ENCODE results near the gene GZMM. TPM values are rescaled to one million over a fixed set of nuclear protein-coding genes. Genes with fewer than 3 reads are reported as not detected.

GZMM gene
- total and polyA plus RNA-seq, 4 experiments from 2014 or later = 25.5 to 122 (median 55.4) TPM

DNA sequence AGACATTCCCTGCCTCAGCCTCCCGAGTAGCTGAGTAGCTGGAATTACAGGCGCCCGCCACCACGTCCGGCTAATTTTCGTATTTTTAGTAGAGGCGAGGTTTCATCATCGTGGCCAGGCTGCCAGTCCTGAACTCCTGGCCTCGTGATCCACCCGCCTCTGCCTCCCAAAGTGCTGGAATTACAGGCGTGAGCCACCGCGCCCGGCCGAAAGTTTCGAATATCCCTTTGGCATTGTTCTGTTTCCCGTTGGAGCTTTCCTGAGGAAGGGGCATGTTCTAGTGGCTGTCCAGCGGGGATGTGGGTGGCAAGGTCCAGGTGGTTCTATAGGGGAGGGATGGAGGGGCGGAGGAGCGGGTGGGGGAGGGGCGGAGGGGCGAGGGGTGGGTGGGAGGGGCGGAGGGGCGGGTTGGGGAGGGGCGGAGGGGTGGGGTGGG is 26.4 kb downstream of the GZMM start:
- Mint-ChIP-seq H3K4me3 (peak overlapping the region in 3 of 8 donors; percentile 29 to 81 (median 74)), H3K27me3 (no peaks in the 10 kb centered on the region), H3K27ac (peak overlapping the region in 5 of 7 donors; percentile 90 to 98 (median 96)), H3K4me1 (peaks cover 16 to 44% (median 29%) of the 10 kb centered on the region in 4 donors), H3K9me3 (peaks cover 0 to 2% (median 0%) of the 10 kb centered on the region in 8 donors), H3K36me3 (peaks cover 0 to 8% of the 10 kb centered on the region in 2 donors)
- Histone ChIP-seq H3K36me3 (ENCODE audit: insufficient read depth, low read length) (no peaks in the 10 kb centered on the region), H3K27me3 (ENCODE audit: insufficient read depth, low read length) (no peaks in the 10 kb centered on the region), H3K4me1 (ENCODE audit: insufficient read depth, low read length) (peaks cover 32% of the 10 kb centered on the region), H3K4me3 (ENCODE audit: low read length in 2 of 2) (no peak overlapping the region), H3K27ac (ENCODE audit: low read depth, low read length) (no peak overlapping the region), H3K9me3 (ENCODE audit: control insufficient read depth in 1 of 2, low read length in 2 of 2) (no peaks in the 10 kb centered on the region)
- ChIA-PET POLR2A (ENCODE audit: partially characterized antibody) (interaction anchor here (1.1 to 3.5 kb wide), 3 partner anchors 38 to 64 kb away, joined by 4 to 22 read pairs (median 13); partner anchors contain the start of genes CDC34 and TPGS1), CTCF (ENCODE audit: partially characterized antibody) (no interaction called here)
- intact Hi-C loops (cut with micrococcal nuclease) = no loop called here
- DNase-seq = peak in 2 of 5 donors; percentile 24 to 59

DNA sequence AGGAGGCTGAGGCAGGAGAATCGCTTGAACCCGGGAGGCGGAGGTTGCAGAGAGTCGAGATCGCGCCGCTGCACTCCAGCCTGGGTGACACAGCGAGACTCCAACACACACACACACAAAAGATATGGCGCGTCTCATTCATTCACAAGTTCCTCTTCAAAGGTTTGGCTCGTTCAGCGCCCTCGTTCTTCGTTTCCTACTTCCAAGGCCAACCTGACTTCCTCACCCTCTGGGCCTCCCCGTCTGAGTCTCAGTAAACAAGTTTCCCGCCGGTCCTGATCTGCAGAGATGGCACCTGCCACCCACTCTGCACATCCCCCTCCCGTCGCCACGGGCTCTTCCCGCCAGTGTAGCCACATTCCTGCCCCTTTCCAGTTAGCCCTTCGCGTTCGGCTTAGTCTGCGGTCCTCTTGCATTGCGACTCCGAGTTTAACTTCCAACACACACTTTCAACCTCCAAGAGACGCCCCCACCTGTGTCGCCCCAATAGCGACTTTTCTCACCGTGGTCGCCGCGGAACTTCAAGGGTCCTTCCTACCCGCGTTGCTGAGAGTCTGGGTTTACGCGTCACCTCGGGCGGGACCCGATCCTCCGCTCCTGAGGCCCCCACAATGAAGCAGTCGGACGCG is 27.2 kb downstream of the GZMM start:
- intact Hi-C loops (cut with micrococcal nuclease) = no loop called here
- Mint-ChIP-seq H3K4me3 (peak overlapping the region; percentile 94 to 99 (median 98)), H3K27me3 (no peaks in the 10 kb centered on the region), H3K4me1 (peaks cover 16 to 44% (median 29%) of the 10 kb centered on the region in 4 donors), H3K27ac (peak overlapping the region; percentile 94 to 100 (median 98)), H3K36me3 (peaks cover 0 to 8% of the 10 kb centered on the region in 2 donors), H3K9me3 (peaks cover 0 to 2% (median 0%) of the 10 kb centered on the region in 8 donors)
- H3K9me3 ChIP-seq (ENCODE audit: control insufficient read depth in 1 of 2, low read length in 2 of 2) = no peaks in the 10 kb centered on the region
- H3K4me1 ChIP-seq (ENCODE audit: insufficient read depth, low read length) = peaks cover 37% of the 10 kb centered on the region
- no peaks in the 10 kb centered on the region for H3K36me3 ChIP-seq (ENCODE audit: insufficient read depth, low read length)
- H3K27me3 ChIP-seq (ENCODE audit: insufficient read depth, low read length) = no peaks in the 10 kb centered on the region
- H3K27ac ChIP-seq (ENCODE audit: low read depth, low read length) = peak overlapping the region; percentile 70
- ChIA-PET POLR2A (ENCODE audit: partially characterized antibody) (interaction anchor here (0.9 to 3.5 kb wide), 7 partner anchors 26 to 92 kb away, joined by 3 to 25 read pairs (median 7); partner anchors contain the start of genes CDC34, GZMM, RNF126 and TPGS1), CTCF (ENCODE audit: partially characterized antibody) (interaction anchor here (1.1 kb wide), 1 partner anchor 39 kb away, joined by 4 read pairs; the partner anchor contains the start of gene CDC34)
- H3K4me3 ChIP-seq (ENCODE audit: low read length in 2 of 2) = peak overlapping the region; percentile 61 to 75
- peak; percentile 64 to 86 (median 71) for DNase-seq

DNA sequence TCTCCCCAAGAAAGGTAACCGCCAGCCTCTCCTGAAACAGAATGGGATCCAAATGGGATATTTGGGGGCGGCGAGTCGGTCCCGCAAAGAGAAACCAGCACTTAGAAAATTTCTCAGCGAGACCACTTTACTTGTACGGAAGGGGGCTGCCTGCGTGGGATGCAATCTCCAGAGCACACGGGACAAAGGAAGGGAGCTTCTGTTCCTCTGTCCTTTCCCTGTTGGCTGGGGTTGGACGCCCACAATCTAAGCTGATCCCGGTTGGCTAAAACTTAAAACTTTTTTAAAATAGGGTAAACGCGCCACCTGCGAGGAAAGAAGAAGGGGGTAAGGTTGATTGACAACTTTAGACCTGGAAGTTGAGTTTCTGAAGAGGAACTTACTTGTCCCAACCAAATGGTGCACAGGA is 27.7 kb downstream of the GZMM start:
- H3K9me3 ChIP-seq (ENCODE audit: control insufficient read depth in 1 of 2, low read length in 2 of 2) = no peaks in the 10 kb centered on the region
- no peaks in the 10 kb centered on the region for H3K27me3 ChIP-seq (ENCODE audit: insufficient read depth, low read length)
- H3K27ac ChIP-seq (ENCODE audit: low read depth, low read length) = peak overlapping the region; percentile 70
- DNase-seq = peak in 1 of 5 donors; percentile 45
- peaks cover 0 to 8% of the 10 kb centered on the region in 2 donors for H3K36me3 Mint-ChIP-seq
- peaks cover 16 to 44% (median 32%) of the 10 kb centered on the region in 4 donors for H3K4me1 Mint-ChIP-seq
- peak overlapping the region; percentile 94 to 100 (median 98) for H3K27ac Mint-ChIP-seq
- H3K4me3 Mint-ChIP-seq = peak overlapping the region; percentile 94 to 99 (median 98)
- ChIA-PET POLR2A (ENCODE audit: partially characterized antibody) (interaction anchor here (0.6 to 3.5 kb wide), 11 partner anchors 13 to 108 kb away, joined by 3 to 25 read pairs (median 7); partner anchors contain the start of genes CDC34, GZMM, POLRMT and RNF126), CTCF (ENCODE audit: partially characterized antibody) (interaction anchor here (1.1 kb wide), 1 partner anchor 40 kb away, joined by 4 read pairs; the partner anchor contains the start of gene CDC34)
- no peaks in the 10 kb centered on the region for H3K27me3 Mint-ChIP-seq
- peaks cover 42% of the 10 kb centered on the region for H3K4me1 ChIP-seq (ENCODE audit: insufficient read depth, low read length)
- intact Hi-C loops (cut with micrococcal nuclease) = no loop called here
- no peaks in the 10 kb centered on the region for H3K36me3 ChIP-seq (ENCODE audit: insufficient read depth, low read length)
- no peaks in the 10 kb centered on the region for H3K9me3 Mint-ChIP-seq
- peak overlapping the region; percentile 61 to 75 for H3K4me3 ChIP-seq (ENCODE audit: low read length in 2 of 2)

DNA sequence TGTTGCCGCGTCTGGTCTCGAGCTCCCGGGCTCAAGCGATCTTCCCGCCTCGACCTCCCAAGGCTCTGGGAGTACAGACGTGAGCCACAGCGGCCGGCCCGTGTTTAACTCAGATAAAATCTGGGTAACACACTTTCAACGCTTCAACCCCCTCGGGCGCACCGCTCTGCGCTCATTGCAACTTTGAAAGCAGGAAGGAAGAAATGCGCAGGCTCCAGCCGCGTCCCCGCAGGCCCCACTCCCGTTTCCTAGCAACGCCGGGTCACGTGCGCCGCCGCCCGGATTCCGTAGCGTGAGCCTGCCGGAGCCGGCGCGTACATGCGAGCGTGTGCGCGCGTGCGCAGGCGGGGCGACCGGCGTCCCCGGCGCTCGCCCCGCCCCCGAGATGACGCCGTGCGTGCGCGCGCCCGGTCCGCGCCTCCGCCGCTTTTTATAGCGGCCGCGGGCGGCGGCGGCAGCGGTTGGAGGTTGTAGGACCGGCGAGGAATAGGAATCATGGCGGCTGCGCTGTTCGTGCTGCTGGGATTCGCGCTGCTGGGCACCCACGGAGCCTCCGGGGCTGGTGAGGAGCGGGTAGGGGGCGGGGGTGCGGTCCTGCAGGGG is 28.4 kb downstream of the GZMM start, which contains the start of gene BSG:
Gene BSG (plus strand): TSS at position 457 of the 603 bp plus-strand sequence. CDS start 39 bp downstream, at position 496.
- CTCF ChIA-PET (ENCODE audit: partially characterized antibody) = interaction anchor here (1.1 kb wide), 1 partner anchor 40 kb away, joined by 4 read pairs; the partner anchor contains the start of gene CDC34
- Mint-ChIP-seq H3K4me1 (peaks cover 18 to 49% (median 35%) of the 10 kb centered on the region in 4 donors), H3K4me3 (peak within 1 kb of the TSS; percentile 95 to 99 (median 98)), H3K9me3 (no peaks in the 10 kb centered on the region), H3K27me3 (no peaks in the 10 kb centered on the region), H3K27ac (peak within 1 kb of the TSS; percentile 96 to 100 (median 98)), H3K36me3 (peaks cover 0 to 9% of the 10 kb centered on the region in 2 donors)
- DNase-seq = peak; percentile 98 to 99 (median 99)
- Histone ChIP-seq H3K27ac (ENCODE audit: low read depth, low read length) (peak within 1 kb of the TSS; percentile 70), H3K4me3 (ENCODE audit: low read length in 2 of 2) (peak within 1 kb of the TSS; percentile 75 to 81), H3K27me3 (ENCODE audit: insufficient read depth, low read length) (no peaks in the 10 kb centered on the region), H3K4me1 (ENCODE audit: insufficient read depth, low read length) (peaks cover 46% of the 10 kb centered on the region), H3K9me3 (ENCODE audit: control insufficient read depth in 1 of 2, low read length in 2 of 2) (no peaks in the 10 kb centered on the region), H3K36me3 (ENCODE audit: insufficient read depth, low read length) (no peaks in the 10 kb centered on the region)
- POLR2A ChIA-PET (ENCODE audit: partially characterized antibody) = interaction anchor here (0.6 to 3.5 kb wide), 13 partner anchors 12 to 107 kb away, joined by 3 to 25 read pairs (median 6); partner anchors contain the start of genes CDC34, GZMM, POLRMT and RNF126
- intact Hi-C loops (cut with micrococcal nuclease) = loop anchor here (1.0 to 2.0 kb wide), 7 partner anchors 17 to 225 kb away; partner anchors contain the start of genes CDC34, HCN2, POLRMT and PTBP1

DNA sequence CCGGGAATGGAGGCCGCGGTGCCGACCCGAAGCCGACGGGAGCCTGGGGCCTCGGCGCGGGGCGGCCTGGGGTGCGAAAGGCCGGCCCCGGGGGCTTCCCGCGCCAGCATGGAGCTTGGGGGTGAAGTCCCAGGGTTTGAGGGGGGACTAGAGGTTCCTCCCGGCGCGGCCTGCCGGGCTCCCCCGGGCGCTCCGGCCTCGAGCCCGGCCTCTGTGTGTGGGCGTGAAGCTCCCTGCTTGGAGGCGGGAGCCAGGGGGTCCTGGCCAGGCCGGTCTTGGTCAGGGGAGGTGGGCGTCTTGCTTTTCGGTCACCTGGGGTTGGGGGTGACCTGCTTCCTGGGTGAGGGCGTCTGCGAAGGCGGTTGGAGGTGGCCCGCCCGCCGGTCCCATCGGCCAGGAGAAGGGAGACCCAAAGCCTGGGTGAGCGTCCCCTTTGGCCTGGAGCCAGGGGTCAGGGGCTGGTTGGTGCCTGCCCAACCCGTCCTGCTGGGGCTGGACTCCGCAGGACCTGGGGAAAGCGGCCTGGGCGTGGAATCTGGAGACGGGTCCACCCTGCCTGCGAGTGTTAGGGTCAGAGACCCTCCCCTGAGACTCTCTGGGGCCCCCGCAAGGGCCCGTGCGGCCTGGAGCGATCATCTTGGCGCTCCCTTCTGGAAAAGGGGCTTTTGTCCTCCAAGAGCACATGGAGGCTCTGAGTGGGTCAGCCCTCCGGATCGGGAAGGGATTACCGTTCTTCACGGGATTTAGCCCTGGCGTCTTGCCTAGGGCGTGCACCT is 29.1 kb downstream of the GZMM start:
- peak in 1 of 5 donors; percentile 47 for DNase-seq

DNA sequence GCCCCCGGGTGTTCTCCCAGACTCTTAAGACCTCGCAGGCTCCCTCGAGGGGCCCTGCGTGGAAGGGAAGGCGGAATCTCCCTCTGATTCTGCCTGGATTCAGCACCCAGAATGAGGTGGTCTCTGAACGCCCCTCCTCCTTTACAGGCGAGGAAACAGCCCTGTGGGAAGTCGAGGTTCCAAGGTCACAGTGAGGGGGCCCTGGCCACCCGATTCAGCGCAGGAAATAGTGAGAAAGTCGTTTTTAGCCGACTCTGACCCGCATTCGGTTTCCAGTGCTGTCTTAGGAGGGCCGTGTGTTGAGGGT is 29.6 kb downstream of the GZMM start:
- no peak for DNase-seq
- Histone ChIP-seq H3K4me1 (ENCODE audit: insufficient read depth, low read length) (peaks cover 46% of the 10 kb centered on the region), H3K36me3 (ENCODE audit: insufficient read depth, low read length) (no peaks in the 10 kb centered on the region), H3K9me3 (ENCODE audit: control insufficient read depth in 1 of 2, low read length in 2 of 2) (no peaks in the 10 kb centered on the region), H3K27me3 (ENCODE audit: insufficient read depth, low read length) (no peaks in the 10 kb centered on the region), H3K27ac (ENCODE audit: low read depth, low read length) (peak overlapping the region; percentile 70), H3K4me3 (ENCODE audit: low read length in 2 of 2) (peak overlapping the region; percentile 75 to 81)
- ChIA-PET CTCF (ENCODE audit: partially characterized antibody) (interaction anchor here (2.5 kb wide), 1 partner anchor 11 kb away, joined by 10 read pairs; no protein-coding TSS in a partner anchor), POLR2A (ENCODE audit: partially characterized antibody) (no interaction called here)
- peak overlapping the region in 6 of 7 donors; percentile 42 to 76 (median 62) for H3K27ac Mint-ChIP-seq
- peak overlapping the region; percentile 79 to 92 (median 82) for H3K4me3 Mint-ChIP-seq
- H3K9me3 Mint-ChIP-seq = no peaks in the 10 kb centered on the region
- no peaks in the 10 kb centered on the region for H3K27me3 Mint-ChIP-seq
- intact Hi-C loops (cut with micrococcal nuclease) = loop anchor here (2.0 kb wide), 1 partner anchor 15 kb away; the partner anchor contains the start of gene HCN2
- peaks cover 18 to 51% (median 35%) of the 10 kb centered on the region in 4 donors for H3K4me1 Mint-ChIP-seq
- H3K36me3 Mint-ChIP-seq = peaks cover 0 to 12% of the 10 kb centered on the region in 2 donors

More for the DNA sequence above, 29.1 kb downstream of the GZMM start:
- Histone ChIP-seq H3K4me1 (ENCODE audit: insufficient read depth, low read length) (peaks cover 46% of the 10 kb centered on the region), H3K9me3 (ENCODE audit: control insufficient read depth in 1 of 2, low read length in 2 of 2) (no peaks in the 10 kb centered on the region), H3K4me3 (ENCODE audit: low read length in 2 of 2) (peak overlapping the region; percentile 75 to 81), H3K27ac (ENCODE audit: low read depth, low read length) (peak overlapping the region; percentile 70), H3K36me3 (ENCODE audit: insufficient read depth, low read length) (no peaks in the 10 kb centered on the region), H3K27me3 (ENCODE audit: insufficient read depth, low read length) (no peaks in the 10 kb centered on the region)
- CTCF ChIA-PET (ENCODE audit: partially characterized antibody) = no interaction called here
- H3K9me3 Mint-ChIP-seq = no peaks in the 10 kb centered on the region
- H3K27ac Mint-ChIP-seq = peak overlapping the region; percentile 42 to 98 (median 91)
- POLR2A ChIA-PET (ENCODE audit: partially characterized antibody) = interaction anchor here (0.6 to 3.5 kb wide), 10 partner anchors 11 to 90 kb away, joined by 3 to 25 read pairs (median 6); partner anchors contain the start of genes CDC34, GZMM, POLRMT and RNF126
- peaks cover 18 to 51% (median 35%) of the 10 kb centered on the region in 4 donors for H3K4me1 Mint-ChIP-seq
- H3K4me3 Mint-ChIP-seq = peak overlapping the region; percentile 88 to 98 (median 92)
- H3K27me3 Mint-ChIP-seq = no peaks in the 10 kb centered on the region
- intact Hi-C loops (cut with micrococcal nuclease) = loop anchor here (1.0 to 2.0 kb wide), 7 partner anchors 16 to 224 kb away; partner anchors contain the start of genes CDC34, HCN2, POLRMT and PTBP1
- H3K36me3 Mint-ChIP-seq = peaks cover 0 to 9% of the 10 kb centered on the region in 2 donors

Data from CD4-positive, alpha-beta memory T cell (primary cell).